IPS-15b (cell line): ENCODE measurements around the gene DESI2.

Source experiments
- H3K27me3 ChIP-seq: one replicate; pipeline ENCODE4 v1.6.1; 2013; ENCODE audit warnings: low read length; ENCODE audit not compliant: control insufficient read depth, insufficient read depth
- H3K36me3 ChIP-seq: one replicate; pipeline ENCODE4 v1.6.1; 2013; ENCODE audit warnings: low read length; ENCODE audit not compliant: control insufficient read depth, insufficient read depth
- H3K4me1 ChIP-seq: one replicate; pipeline ENCODE4 v1.6.1; 2013; ENCODE audit warnings: mild to moderate bottlenecking, low read length; ENCODE audit not compliant: control insufficient read depth, insufficient read depth
- H3K4me3 ChIP-seq: one replicate; pipeline ENCODE4 v1.5.1; 2013; ENCODE audit warnings: low read depth, low read length
- H3K9ac ChIP-seq: one replicate; pipeline ENCODE4 v1.6.1; 2013; ENCODE audit warnings: low read depth, mild to moderate bottlenecking, low read length
- H3K9me3 ChIP-seq: one replicate; pipeline ENCODE4 v1.6.1; 2013; ENCODE audit warnings: mild to moderate bottlenecking, low read length; ENCODE audit not compliant: control insufficient read depth, insufficient read depth

DESI2 gene

DNA sequence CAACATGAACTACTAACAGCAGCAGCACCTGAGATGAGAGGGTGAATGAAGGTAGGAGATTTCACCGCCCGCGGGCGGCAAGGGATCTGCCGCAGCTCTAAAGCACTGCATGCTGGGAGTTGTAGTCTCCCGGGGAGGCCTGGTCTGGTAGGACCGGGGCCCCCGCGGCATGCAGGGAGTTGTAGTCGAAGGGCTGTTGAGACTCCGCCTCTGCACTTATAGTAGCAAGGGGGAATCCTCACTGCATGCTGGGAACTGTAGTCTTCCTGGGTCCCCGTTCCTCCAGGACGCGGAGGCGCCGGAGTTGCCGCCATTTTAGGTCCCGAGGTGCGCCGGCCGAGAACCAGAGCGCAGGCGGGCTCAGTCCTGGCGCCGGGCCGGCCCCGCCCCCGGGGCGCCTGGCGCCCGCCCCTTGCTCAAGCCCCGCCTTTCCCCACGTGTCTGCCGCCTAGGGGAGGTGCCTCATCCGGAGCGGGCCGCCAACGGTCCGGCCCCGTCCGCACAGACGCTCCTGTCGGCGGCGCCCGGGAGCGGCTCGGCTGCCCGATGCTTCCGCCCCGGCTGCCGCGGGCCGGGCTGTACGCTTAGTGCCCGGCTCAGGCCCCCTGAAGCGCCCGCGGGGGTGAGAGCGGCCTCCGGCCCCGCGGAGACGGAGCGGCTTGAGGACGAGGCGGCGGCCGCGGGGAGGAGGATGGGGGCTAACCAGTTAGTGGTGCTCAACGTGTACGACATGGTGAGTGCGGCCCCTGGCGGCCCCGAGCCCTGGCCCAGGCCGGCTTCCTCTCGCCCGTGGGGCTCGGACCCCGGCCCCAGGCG is at the start of gene DESI2:
Gene DESI2, plus strand, starts transcription at position 504 of the 816 bp plus-strand sequence. Its CDS starts 188 bp downstream, at position 692.
- Histone ChIP-seq H3K36me3 (no peaks in the 10 kb centered on the region), H3K4me1 (peaks cover 8% of the 10 kb centered on the region), H3K9me3 (no peaks in the 10 kb centered on the region), H3K4me3 (peak within 1 kb of the TSS; percentile 81), H3K9ac (peak within 1 kb of the TSS; percentile 72), H3K27me3 (no peaks in the 10 kb centered on the region)

DNA sequence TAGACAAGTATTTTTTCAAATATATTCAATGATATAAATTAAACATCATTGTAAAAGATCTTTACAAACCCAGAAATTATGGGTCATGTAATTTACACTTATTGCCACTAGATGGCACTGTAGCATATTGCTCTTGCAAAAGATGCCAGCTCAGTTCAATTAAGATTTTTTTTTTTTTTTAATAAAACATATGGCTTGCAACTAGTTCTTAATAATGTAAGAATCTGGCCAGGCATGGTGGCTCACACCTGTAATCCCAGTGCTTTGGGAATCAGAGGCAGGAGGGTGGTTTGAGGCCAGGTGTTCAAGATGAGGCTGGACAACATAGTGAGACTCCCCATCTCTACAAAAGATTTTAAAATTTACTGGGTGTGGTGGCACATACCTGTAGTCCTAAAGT is 49.4 kb upstream of the DESI2 start:
- H3K9me3 ChIP-seq: no peaks in the 10 kb centered on the region
- H3K36me3 ChIP-seq: no peaks in the 10 kb centered on the region
- no peak overlapping the region for H3K9ac ChIP-seq
- no peaks in the 10 kb centered on the region for H3K4me1 ChIP-seq
- H3K27me3 ChIP-seq: no peaks in the 10 kb centered on the region
- H3K4me3 ChIP-seq: no peak overlapping the region

DNA sequence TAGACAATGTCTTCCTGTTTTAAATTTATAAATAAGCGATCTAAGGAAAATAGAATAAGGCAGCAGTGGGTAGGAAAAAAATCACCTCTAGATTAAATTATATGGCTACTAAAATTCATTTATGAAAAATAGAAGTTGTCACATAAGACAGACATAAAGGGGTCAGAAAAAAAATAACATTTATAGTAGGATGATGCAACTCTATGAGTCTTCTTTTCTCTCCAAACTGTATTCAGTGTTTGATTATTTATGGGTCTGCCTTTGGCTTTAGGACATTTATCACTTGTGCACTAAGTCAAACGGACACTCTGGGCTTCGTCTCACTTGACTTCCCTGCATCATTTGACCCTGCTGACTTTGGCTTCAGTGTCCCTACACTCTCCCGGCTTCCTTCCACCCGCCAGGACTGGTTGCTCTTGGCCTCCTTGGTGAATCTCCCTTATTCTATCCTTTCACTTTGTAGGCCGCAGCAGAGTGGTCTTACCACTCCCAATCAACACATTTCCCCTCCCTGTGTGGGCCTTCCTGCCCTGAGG is 47.0 kb upstream of the DESI2 start:
- peaks cover 2% of the 10 kb centered on the region for H3K4me1 ChIP-seq
- no peaks in the 10 kb centered on the region for H3K27me3 ChIP-seq
- H3K9me3 ChIP-seq: no peaks in the 10 kb centered on the region
- H3K4me3 ChIP-seq: no peak overlapping the region
- H3K36me3 ChIP-seq: no peaks in the 10 kb centered on the region
- H3K9ac ChIP-seq: no peak overlapping the region

DNA sequence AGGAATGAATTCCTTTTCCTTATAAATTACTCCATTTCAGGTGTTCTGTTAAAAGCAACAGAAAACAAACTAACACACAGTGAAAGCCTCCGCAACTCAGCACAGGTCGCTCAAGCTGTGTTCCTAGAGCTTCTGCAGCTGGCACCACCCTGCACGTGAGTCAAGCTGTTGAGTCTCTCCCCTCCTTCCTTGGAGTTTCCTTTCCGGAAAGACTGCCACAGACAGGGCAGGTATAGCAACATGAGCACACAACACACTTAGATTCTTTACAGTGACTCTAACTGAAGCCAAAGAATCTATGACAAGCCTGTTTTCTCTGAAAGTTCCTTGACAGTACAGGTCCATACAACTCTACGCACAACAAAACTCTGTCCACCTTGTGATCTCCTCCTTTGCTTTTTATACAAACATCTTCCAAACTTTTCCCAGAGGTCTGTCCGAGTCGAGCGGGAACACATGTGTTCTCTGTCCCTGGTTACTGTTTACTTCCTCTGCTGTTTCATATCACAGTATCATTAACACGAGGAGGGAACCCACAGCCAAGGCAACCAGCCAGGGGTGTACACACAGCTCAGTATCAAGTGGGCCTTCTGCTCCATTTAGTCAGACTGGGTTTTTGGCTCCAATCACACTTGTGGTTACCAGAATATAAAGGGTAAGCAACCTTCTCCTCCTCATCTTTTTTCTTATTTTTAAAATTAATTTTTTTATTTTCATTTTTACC is 38.7 kb upstream of the DESI2 start:
- Histone ChIP-seq H3K36me3 (no peaks in the 10 kb centered on the region), H3K4me3 (no peak overlapping the region), H3K4me1 (peaks cover 3% of the 10 kb centered on the region), H3K9ac (no peak overlapping the region), H3K27me3 (no peaks in the 10 kb centered on the region), H3K9me3 (no peaks in the 10 kb centered on the region)

DNA sequence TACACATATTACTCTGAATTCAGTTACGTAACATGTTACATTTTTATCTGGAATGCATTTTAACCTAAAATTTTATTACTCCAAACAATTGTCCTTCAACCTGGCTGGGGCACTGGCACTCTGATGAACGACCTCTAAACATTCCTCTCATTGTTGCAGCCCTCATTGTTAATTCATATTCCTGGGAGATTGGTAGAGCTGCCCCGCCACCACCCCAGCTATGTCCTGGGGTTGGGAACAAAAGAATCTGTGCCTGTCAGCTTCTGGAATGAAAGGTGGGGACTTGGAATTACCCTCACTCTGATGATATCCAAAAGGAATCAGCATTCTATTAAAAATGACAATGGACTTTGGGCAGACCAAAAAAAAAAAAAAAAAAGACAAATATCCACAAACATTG is 38.0 kb upstream of the DESI2 start:
- Histone ChIP-seq H3K36me3 (no peaks in the 10 kb centered on the region), H3K9me3 (no peaks in the 10 kb centered on the region), H3K4me1 (peaks cover 3% of the 10 kb centered on the region), H3K4me3 (no peak overlapping the region), H3K27me3 (no peaks in the 10 kb centered on the region), H3K9ac (no peak overlapping the region)

DNA sequence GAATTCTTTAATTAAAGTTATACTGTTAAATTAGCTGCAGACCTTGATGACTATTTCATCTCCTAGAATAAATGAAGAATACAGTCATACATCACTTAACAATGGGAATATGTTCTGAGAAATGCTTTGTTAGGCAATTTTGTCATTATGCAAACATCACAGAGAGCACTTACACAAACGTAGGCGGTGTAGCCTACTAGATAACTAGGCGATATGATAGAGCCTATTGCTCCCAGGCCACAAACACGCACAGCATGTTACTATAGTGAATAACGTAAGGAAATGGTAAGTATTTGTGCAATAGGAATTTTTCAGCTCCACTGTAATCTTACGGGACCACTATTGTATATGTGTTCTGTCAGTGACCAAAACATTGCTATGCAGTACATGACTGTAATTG is 37.6 kb upstream of the DESI2 start:
- Histone ChIP-seq H3K4me1 (peaks cover 3% of the 10 kb centered on the region), H3K4me3 (no peak overlapping the region), H3K36me3 (no peaks in the 10 kb centered on the region), H3K9ac (no peak overlapping the region), H3K9me3 (no peaks in the 10 kb centered on the region), H3K27me3 (no peaks in the 10 kb centered on the region)

DNA sequence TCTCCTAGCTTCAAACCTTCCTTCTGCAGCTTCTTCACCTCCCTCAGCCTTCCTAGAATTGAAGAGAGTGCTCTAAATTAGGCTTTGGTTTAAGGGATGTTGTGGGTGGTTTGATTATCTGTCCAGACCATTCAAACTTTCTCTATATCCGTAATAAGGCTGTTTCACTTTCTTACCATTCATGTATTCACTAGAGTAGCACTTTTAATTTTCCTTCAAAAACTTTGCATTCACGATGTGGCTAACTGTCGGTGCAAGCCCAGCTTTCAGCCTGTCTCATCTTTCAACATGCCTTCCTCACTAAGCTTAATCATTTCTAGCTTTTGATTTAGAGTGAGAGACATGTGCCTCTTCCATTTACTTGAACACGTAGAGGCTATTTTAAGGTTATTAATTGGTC is 26.2 kb upstream of the DESI2 start:
- Histone ChIP-seq H3K9me3 (no peaks in the 10 kb centered on the region), H3K9ac (no peak overlapping the region), H3K27me3 (no peaks in the 10 kb centered on the region), H3K36me3 (no peaks in the 10 kb centered on the region), H3K4me1 (no peaks in the 10 kb centered on the region), H3K4me3 (no peak overlapping the region)

DNA sequence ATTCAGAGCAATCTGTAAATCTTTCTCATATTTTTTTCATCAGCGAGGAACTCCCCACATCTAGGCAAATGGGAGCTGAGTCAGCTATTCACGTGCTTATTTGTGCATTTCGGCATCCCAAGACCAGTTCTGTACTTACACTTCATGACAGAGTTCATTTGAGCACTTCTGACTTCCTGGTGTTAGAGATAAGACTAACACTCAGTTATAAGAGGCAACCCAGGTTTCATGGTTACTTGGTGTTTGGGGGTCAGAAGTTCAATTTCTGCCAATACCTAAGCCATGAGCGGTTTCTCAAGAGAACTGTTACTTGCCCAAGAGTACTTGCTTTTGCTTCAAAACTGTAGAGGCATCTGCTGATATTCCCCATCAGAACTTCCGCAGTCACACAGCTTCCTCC is 24.1 kb upstream of the DESI2 start:
- H3K9ac ChIP-seq: no peak overlapping the region
- no peaks in the 10 kb centered on the region for H3K4me1 ChIP-seq
- no peak overlapping the region for H3K4me3 ChIP-seq
- H3K27me3 ChIP-seq: no peaks in the 10 kb centered on the region
- no peaks in the 10 kb centered on the region for H3K36me3 ChIP-seq
- H3K9me3 ChIP-seq: no peaks in the 10 kb centered on the region

DNA sequence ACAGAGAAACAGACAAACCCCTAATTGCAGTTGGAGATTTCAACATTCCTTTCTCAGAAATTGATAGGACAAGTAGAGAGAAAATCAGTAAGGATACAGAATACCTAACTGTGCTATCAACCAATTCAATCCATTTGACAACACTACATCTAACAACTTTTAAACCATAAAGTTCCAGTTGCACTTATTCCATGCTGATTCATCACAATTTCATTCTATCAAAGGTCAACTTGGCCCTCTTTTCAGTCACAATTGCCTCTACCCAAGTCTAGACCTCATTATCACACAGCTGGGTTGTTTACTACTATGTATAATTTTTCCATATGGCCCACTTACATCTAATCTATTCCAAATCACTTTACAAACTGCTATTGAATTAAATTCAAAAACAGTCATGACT is 19.8 kb upstream of the DESI2 start:
- Histone ChIP-seq H3K4me1 (no peaks in the 10 kb centered on the region), H3K27me3 (no peaks in the 10 kb centered on the region), H3K4me3 (no peak overlapping the region), H3K36me3 (no peaks in the 10 kb centered on the region), H3K9me3 (no peaks in the 10 kb centered on the region), H3K9ac (no peak overlapping the region)

DNA sequence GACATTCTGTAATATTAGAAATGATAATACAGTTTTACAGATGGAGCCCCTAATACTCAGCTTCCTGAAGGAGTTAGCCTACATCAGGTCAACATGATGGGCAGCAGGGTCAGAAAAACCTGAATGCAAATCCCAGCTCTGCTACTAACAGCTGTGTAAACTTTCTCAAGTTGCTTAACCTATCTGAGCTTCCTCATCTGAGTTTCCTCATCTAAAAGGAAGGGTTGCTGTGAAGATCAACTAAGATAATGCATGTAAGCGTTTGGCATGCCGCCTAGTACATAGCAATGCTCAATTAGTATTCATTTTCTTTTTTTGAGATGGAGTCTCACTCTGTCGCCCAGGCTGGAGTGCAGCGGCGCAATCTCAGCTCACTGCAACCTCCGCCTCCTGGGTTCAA is 18.4 kb upstream of the DESI2 start:
- Histone ChIP-seq H3K27me3 (no peaks in the 10 kb centered on the region), H3K36me3 (no peaks in the 10 kb centered on the region), H3K4me3 (no peak overlapping the region)

DNA sequence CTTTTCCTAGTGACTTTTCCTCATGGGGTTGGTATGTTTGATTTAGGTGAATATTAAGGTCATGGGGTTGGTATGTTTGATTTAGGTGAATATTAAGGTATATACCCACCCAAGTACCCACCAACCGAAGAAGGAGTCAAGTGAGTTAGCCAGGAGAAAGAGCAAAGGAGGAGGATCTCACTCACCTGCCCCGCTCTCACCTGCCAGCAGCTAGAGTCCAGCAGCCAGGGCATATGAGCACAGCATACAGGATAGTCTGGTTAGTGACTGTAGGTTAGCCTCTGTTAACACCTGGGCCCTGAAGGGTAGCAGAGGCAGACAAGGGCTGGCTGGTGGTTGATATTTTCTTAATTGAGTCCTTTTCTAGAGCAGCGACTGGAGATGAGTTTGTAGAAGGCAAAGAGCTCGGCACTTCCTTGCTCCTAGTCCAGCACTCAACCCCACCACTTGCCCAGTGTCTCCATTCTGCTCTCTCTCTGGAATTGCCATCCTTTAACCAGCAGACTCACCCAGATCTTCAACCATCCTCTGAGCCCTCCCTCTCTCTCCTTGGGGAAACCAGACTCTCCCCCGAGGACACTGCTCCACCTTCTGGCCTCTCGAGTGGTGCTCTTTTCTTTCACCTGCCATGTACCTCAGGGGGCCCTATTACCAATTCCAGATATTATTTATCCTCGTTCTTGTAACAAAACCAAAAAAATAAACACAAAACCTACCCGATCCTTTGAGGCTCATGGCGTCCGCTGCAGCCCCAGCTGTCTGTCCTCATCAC is 16.3 kb upstream of the DESI2 start:
- H3K4me1 ChIP-seq: no peaks in the 10 kb centered on the region
- no peak overlapping the region for H3K9ac ChIP-seq
- H3K27me3 ChIP-seq: no peaks in the 10 kb centered on the region
- H3K9me3 ChIP-seq: no peaks in the 10 kb centered on the region
- H3K4me3 ChIP-seq: no peak overlapping the region
- H3K36me3 ChIP-seq: no peaks in the 10 kb centered on the region

More for the DNA sequence above, 18.4 kb upstream of the DESI2 start:
- no peak overlapping the region for H3K9ac ChIP-seq
- no peaks in the 10 kb centered on the region for H3K9me3 ChIP-seq
- no peaks in the 10 kb centered on the region for H3K4me1 ChIP-seq
